LoVo (cell line): Measurements from ENCODE around the gene RBM15B.

Experiments
- DNase-seq: peaks from one replicate; pipeline ENCODE4 v3.0.0-alpha.2; 2016; ENCODE audit warnings: low spot score

RBM15B gene

DNA sequence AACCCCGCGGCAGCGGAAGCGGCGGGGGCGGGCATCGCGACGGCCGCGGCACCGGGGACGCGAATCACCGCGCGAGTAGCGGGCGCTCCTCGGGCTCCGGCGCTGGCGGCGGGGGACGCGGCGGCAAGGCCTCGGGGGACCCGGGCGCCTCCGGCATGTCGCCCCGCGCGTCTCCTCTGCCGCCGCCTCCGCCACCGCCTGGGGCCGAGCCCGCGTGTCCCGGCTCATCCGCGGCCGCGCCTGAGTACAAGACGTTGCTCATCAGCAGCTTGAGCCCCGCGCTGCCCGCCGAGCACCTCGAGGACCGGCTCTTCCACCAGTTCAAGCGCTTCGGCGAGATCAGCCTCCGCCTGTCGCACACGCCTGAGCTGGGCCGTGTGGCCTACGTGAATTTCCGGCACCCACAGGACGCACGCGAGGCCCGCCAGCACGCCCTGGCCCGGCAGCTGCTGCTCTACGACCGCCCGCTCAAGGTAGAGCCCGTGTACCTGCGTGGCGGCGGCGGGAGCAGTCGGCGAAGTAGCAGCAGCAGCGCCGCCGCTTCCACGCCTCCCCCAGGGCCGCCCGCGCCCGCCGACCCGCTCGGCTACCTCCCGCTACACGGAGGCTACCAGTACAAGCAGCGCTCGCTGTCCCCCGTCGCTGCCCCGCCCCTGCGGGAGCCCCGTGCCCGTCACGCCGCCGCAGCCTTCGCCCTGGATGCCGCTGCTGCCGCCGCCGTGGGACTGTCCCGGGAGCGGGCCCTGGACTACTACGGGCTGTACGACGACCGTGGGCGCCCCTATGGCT lies 675 bp downstream of the RBM15B start:
- DNase-seq = no peak

GRCh38 chr3:51392355-51393133 lies 1.5 kb downstream of the RBM15B start:
- DNase-seq = no peak

- DNase-seq = no peak
These were observed 2.0 kb downstream of the RBM15B start for GRCh38 chr3:51393134-51393495.

GRCh38 chr3:51393564-51393963 lies 2.5 kb downstream of the RBM15B start:
- no peak for DNase-seq

DNA sequence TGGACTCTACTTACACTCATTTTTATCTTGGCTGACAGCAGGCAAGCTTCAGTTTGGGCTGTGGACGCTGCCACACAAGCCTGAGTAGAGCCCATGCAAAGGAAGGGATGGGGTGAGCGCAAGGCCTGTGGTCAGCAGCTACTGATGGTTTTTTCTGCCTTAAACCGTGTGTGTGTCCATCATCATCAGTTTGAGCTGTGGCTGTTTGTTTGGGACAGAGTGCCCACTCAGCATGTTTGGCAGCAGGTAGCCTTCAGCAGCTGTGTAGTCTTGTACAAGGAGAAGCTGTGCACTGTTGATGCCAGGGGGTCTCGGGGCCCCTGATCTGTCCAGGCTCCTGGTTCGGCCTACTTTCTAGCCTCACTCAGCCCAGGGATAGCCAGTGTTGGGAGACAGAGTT lies 3.5 kb downstream of the RBM15B start:
- DNase-seq = no peak

- DNase-seq = no peak
These were observed 4.6 kb downstream of the RBM15B start for GRCh38 chr3:51395493-51396213.

- no peak for DNase-seq
These were observed 5.3 kb downstream of the RBM15B start for GRCh38 chr3:51396401-51396800.

DNA sequence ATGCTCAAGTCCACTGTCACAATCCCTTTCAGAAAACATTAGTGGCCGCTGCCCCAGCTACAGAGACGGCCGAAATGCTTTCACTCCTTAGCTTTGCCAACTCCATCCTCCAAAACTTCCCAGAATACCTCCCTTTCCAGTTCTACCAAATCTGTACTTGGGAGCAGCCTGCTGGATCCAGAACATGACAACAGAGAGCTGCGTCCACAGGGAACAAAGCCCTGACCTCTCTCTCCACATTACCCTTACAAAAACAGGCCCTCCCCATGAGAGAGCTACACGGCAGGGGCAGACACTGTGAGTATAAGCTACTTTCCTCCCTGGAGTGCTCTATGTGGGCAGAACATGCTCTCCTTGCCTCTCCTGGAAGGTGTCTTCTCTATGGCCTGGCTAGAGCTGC lies 6.3 kb downstream of the RBM15B start:
- DNase-seq = no peak

GRCh38 chr3:51398595-51399310 lies 7.7 kb downstream of the RBM15B start:
- no peak for DNase-seq

- DNase-seq = no peak
These were observed 9.1 kb downstream of the RBM15B start for GRCh38 chr3:51400166-51400565.

DNA sequence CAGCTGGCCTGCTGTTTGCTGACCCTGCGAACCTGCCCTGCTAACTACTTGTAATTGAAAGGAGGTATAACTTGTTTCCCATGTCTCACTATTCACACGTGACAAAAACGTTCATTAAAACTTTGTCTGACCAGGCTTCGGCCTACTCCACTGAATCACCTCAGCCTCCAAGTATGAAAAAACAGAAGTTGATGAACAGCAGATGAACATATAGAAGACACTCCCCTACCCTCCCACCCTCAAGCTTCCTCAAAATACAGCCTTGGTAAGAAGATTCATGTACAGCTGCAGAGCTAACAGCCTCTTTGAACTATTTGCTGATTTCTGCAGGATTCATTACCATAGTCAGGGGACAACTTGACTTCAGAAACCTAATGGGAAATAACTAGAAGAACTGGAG lies 10.7 kb downstream of the RBM15B start:
- DNase-seq = no peak

DNA sequence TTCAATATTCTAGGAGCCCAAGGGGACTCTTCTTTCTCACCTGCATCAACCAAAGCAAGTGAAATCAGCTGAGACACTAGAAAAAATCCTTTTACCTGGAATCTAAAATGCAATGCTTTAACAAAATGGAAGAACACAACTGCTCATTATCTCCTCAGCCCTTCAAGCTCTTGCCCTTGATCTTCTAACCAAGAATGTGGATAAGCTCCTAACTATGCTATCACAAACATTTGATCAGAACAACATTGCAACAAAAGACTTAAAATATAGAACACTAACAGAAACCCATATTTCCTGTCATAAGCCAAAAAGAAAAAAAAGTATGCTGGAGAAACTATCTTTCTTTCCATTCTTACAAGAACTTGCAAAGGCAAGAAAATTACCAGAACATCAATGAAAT lies 12.6 kb downstream of the RBM15B start:
- no peak for DNase-seq

DNA sequence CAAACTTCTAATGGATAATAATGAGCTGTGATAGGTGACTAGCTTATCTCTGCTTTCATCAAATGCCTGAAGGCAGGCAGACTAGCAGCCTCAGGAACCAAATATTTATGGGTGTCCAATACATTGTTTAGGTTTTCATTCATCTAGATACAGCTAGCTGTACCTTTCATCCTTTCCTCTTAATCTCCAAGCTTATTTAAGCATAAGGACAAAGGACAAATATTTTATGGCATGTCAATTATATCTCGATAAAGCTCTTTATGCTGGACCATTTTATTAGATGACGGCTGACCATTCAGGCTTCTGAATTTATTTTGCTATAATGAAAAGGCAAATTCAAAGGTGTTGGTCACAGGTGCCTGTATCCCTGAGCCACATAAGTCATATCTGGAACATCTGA lies 16.9 kb downstream of the RBM15B start:
- DNase-seq = no peak

DNA sequence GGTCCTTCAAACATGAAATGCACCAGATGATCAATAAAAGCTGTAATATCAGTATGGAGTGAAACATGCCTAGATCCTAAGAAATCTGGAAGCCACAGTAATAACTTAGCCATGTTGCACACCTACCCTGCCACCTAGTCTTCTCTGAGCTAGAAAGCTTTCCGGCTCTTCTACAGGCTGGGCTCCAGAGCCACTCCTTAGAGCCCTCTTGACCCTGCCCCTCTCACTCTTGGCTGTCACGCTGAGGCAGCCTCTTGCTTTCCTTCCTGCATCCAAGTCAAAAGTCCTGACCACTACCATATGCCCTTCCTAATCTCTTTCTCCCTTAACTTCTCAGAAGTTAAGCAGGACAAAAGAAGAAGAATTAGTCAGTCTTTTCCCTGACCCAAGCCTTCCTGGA lies 17.7 kb downstream of the RBM15B start:
- DNase-seq = no peak

- no peak for DNase-seq
These were observed 31.1 kb downstream of the RBM15B start for GRCh38 chr3:51422211-51422610.

- no peak for DNase-seq
These were observed 35.8 kb downstream of the RBM15B start for GRCh38 chr3:51426921-51427320.

GRCh38 chr3:51429138-51429537 lies 38.1 kb downstream of the RBM15B start:
- no peak for DNase-seq

DNA sequence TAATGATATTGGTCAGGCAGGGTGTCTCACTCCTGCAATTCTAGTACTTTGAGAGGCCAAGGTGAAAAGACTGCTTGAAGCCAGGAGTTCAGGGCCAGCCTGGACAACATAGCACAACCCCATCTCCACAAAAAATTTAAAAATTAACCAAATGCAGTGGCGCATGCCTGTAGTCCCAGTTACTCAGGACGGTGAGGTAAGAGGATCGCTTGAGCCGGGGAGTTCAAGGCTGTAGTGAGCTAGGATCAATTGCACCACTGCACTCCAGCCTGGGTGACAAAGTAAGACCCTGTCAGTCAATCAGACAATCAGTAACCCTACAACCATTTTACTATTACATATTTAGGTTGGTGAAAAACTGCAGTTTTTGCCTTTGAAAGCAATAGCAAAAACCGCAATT lies 43.0 kb downstream of the RBM15B start:
- no peak for DNase-seq

DNA sequence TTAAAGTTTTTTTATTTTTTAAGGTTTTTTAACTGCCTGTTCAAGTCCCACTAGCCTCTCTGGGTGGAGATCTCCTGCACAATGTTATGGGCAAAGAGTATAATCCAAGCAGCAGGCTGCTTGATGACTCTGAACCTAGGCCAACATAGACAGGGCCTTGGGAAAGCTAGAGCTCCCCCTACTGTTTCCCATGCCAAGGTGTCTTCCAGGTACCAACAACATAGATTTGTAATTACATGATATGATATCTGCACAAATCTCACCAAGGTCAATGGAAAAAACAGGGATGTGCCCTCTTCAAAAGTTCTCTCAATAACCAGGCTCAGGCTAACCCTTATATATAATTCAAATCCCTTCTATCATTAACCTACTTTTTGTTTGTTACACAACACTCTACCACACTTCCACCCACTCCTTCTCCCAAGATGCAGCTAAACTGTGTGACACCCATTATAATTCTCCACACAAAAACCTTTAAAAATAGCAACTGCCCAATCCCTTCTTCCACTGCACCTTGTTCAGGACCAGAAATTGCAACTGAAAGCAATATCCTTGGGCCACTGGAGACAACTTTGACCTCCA lies 43.8 kb downstream of the RBM15B start:
- peak; percentile 20 for DNase-seq

DNA sequence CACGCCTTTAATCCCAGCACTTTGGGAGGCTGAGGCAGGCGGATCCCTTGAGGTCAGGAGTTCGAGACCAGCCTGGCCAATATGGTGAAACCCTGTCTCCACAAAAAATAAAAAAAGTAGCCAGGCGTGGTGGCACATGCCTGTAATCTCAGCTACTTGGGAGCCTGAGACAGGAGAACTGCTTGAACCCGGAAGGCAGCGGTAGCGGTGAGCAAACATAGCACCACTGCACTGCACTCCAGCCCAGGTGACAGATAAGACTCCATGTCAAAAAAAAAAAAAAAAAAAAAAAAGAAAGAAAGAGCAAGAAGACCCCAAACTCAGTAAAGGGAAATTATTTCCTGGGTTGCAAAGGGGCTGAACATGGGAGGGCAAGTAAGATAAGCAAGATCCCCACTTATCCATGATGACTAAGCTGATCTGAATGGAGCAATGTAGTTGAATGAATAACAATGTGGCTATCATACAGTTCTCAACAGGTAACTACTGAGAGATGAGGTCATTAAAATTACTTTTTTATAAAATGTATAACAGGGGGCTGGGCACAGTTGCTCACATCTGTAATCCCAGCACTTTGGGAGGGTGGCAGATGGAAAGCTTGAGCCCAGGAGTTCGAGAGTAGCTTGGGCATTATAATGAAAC lies 46.0 kb downstream of the RBM15B start:
- no peak for DNase-seq

GRCh38 chr3:51441282-51442030 lies 50.4 kb downstream of the RBM15B start:
- no peak for DNase-seq
